H1 (cell line): ENCODE results near the gene MID1.

Experiments used
- CREB1 ChIP-seq: IDR thresholded peaks from 2 replicates; pipeline ENCODE4 v1.6.1; 2012; ENCODE audit warnings: inconsistent platforms
- EP300 ChIP-seq, 2 experiments: IDR thresholded peaks; 1 replicate in 1 of 2; 2 replicates in 1 of 2; pipeline ENCODE4 v1.6.1; 2011 to 2012; ENCODE audit warnings: low read depth in 2 of 2, low read length in 2 of 2, mild to moderate bottlenecking in 2 of 2, borderline replicate concordance in 1 of 2, inconsistent platforms in 1 of 2, moderate library complexity in 1 of 2
- EZH2 ChIP-seq: fragments of 200-600 bp; sonication (generic); IDR thresholded peaks from 2 replicates; pipeline ENCODE4 v1.7.1; 2012; ENCODE audit warnings: low read depth, mild to moderate bottlenecking, moderate library complexity, low read length, inconsistent platforms; ENCODE audit not compliant: severe bottlenecking
- JUND ChIP-seq: IDR thresholded peaks from 2 replicates; pipeline ENCODE4 v1.6.1; 2011; ENCODE audit warnings: mild to moderate bottlenecking, improper control_type of control experiment, low read length
- POLR2A ChIP-seq, 2 experiments: IDR thresholded peaks; 1 replicate in 1 of 2; 2 replicates in 1 of 2; pipeline ENCODE4 v1.6.1; 2011; ENCODE audit warnings: low read depth in 2 of 2, low read length in 2 of 2, mild to moderate bottlenecking in 2 of 2; ENCODE audit errors: control extremely low read depth in 1 of 2
- POLR2AphosphoS5 ChIP-seq: IDR thresholded peaks from 2 replicates; pipeline ENCODE4 v1.6.1; 2011; ENCODE audit warnings: low read depth, low read length
- POU5F1 ChIP-seq: IDR thresholded peaks from 2 replicates; pipeline ENCODE4 v1.6.1; 2011; ENCODE audit warnings: low read depth, mild to moderate bottlenecking, low read length, moderate library complexity
- RNF2 ChIP-seq: fragments of 200-900, 300-1000 bp; sonication (generic); IDR thresholded peaks from 2 replicates; pipeline ENCODE4 v1.7.1; 2016; ENCODE audit warnings: borderline replicate concordance, low read depth, mild to moderate bottlenecking, antibody characterized with exemption, low read length; ENCODE audit not compliant: poor library complexity, severe bottlenecking; ENCODE audit errors: missing control alignments
- TEAD4 ChIP-seq: IDR thresholded peaks from 2 replicates; pipeline ENCODE4 v1.6.1; 2012; ENCODE audit warnings: low read depth, low read length, inconsistent platforms, mixed read lengths
- ZNF274 ChIP-seq: IDR thresholded peaks from 2 replicates; pipeline ENCODE4 v1.7.0; 2012; ENCODE audit warnings: low read length, borderline replicate concordance; ENCODE audit errors: extremely low read depth
- TF ChIP-seq, protein P1 (sequence below), 3 experiments: IDR thresholded peaks; 1 replicate in 2 of 3; 2 replicates in 1 of 3; pipeline versions ENCODE4 v1.5.1 to v1.6.1; 2011; ENCODE audit warnings: low read length in 3 of 3, mild to moderate bottlenecking in 3 of 3, inconsistent platforms in 2 of 3, low read depth in 1 of 3, moderate library complexity in 1 of 3; ENCODE audit not compliant: insufficient read depth in 1 of 3; ENCODE audit errors: control extremely low read depth in 1 of 3

DNA sequence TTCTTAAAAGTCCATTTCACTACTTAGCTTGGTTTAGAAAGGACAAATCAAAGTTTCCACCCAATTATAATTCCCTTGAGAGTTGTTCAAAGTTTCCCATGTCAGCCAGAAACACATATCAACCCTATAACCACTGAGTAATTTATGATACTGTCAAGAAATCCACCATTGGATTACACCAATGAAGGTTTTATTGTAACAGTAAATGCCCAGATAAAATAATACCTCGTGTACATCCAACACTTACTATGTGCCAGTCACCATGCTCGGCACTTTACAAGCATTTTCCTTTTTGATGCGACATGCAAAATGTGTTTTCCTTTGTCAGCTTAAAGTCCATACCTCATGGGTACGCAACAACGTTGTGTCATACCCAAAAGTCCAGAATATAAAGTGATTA, 64.0 kb downstream of the MID1 start:
- no peak for TF ChIP-seq JUND
- TF ChIP-seq ZNF274: no peak
- TF ChIP-seq POLR2A (IDR thresholded peaks at IDR 0.05; ENCODE audit: control extremely low read depth in 1 of 2, low read depth in 2 of 2, low read length in 2 of 2): no peak
- TF ChIP-seq POLR2AphosphoS5: no peak
- TF ChIP-seq EP300 (IDR thresholded peaks at IDR 0.05; ENCODE audit: borderline replicate concordance in 1 of 2, low read depth in 2 of 2, low read length in 2 of 2): no peak
- TF ChIP-seq EZH2: no peak
- TF ChIP-seq, protein P1, sequence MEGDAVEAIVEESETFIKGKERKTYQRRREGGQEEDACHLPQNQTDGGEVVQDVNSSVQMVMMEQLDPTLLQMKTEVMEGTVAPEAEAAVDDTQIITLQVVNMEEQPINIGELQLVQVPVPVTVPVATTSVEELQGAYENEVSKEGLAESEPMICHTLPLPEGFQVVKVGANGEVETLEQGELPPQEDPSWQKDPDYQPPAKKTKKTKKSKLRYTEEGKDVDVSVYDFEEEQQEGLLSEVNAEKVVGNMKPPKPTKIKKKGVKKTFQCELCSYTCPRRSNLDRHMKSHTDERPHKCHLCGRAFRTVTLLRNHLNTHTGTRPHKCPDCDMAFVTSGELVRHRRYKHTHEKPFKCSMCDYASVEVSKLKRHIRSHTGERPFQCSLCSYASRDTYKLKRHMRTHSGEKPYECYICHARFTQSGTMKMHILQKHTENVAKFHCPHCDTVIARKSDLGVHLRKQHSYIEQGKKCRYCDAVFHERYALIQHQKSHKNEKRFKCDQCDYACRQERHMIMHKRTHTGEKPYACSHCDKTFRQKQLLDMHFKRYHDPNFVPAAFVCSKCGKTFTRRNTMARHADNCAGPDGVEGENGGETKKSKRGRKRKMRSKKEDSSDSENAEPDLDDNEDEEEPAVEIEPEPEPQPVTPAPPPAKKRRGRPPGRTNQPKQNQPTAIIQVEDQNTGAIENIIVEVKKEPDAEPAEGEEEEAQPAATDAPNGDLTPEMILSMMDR (IDR thresholded peaks at IDR 0.05; ENCODE audit: control extremely low read depth in 1 of 3, insufficient read depth in 1 of 3, low read depth in 1 of 3, low read length in 3 of 3): no peak
- TF ChIP-seq POU5F1: no peak
- TF ChIP-seq TEAD4: no peak
- TF ChIP-seq CREB1: no peak
- no peak for TF ChIP-seq RNF2
